Endothelial cell (in vitro differentiated cells): ENCODE data around the gene MMAB. TPM values are rescaled to one million over a fixed set of nuclear protein-coding genes. Genes with fewer than 3 reads are reported as not detected.

Experiments used
- DNase-seq: peaks from one replicate; pipeline ENCODE4 v3.0.0; 2021; ENCODE audit warnings: low spot score
- H3K27ac Mint-ChIP-seq: one replicate; pipeline ENCODE4 v1.8.0; 2021; ENCODE audit warnings: mixed read lengths, inconsistent platforms; ENCODE audit not compliant: unreplicated experiment
- H3K27me3 Mint-ChIP-seq: one replicate; pipeline ENCODE4 v1.8.0; 2021; ENCODE audit warnings: mild to moderate bottlenecking, moderate library complexity, mixed read lengths, inconsistent platforms; ENCODE audit not compliant: unreplicated experiment
- H3K36me3 Mint-ChIP-seq: one replicate; pipeline ENCODE4 v1.8.0; 2021; ENCODE audit warnings: mild to moderate bottlenecking, low read depth, mixed read lengths, inconsistent platforms; ENCODE audit not compliant: unreplicated experiment
- H3K4me1 Mint-ChIP-seq: one replicate; pipeline ENCODE4 v1.8.0; 2021; ENCODE audit warnings: mild to moderate bottlenecking, mixed read lengths, inconsistent platforms; ENCODE audit not compliant: unreplicated experiment
- H3K4me3 Mint-ChIP-seq: one replicate; pipeline ENCODE4 v1.8.0; 2021; ENCODE audit warnings: mild to moderate bottlenecking, mixed read lengths, inconsistent platforms; ENCODE audit not compliant: unreplicated experiment
- H3K9me3 Mint-ChIP-seq: one replicate; pipeline ENCODE4 v1.8.0; 2021; ENCODE audit warnings: mixed read lengths, inconsistent platforms; ENCODE audit not compliant: unreplicated experiment
- total RNA-seq: library from RNA; stranded (reverse); fragmentation: NEBNext Ultra II Directional; extraction: Animal tissue kit (Norgen Biotek cat#: 25700); gene quantifications from one replicate; pipeline ENCODE4 v1.2.1, GENCODE V29; 2021; ENCODE audit not compliant: unreplicated experiment
- TF ChIP-seq, protein P1 (sequence below): fragments of 200-600 bp; sonication (generic); IDR thresholded peaks from one replicate; pipeline ENCODE4 v1.5.0; 2021; ENCODE audit warnings: antibody characterized with exemption; ENCODE audit not compliant: unreplicated experiment

MMAB gene
- total RNA-seq, 1 donor from 2014 or later = 41.6 TPM

DNA sequence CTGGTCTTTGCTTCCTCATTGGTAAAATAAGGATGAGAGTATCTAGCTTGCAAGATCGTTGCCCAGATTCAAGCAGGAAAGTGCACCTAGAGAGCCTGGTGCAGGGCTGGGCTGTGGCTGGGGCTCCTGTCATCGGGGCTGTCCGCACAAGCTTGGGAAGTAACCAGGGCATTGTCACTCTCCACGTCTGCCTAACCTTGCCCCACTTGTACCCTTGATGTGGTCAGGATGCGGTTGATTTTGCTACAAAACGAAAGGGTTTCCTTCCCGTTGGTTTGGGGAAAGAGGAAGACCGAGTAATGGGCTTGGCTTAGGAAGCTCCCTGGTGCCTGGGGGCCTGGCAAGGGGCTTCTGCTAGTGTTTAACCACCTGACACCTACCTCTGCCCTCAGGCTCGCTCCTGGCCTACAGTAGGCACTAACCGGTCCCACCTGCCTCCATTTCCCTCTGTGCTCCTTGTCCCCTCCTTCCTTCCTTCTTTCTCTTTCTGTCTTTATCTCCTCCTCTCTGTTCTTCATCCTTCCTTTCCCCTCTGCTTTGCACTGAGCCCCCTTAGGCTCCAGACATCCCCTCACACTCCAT is 22.1 kb upstream of the MMAB start:
- no peak for DNase-seq
- Mint-ChIP-seq H3K27ac (no peak overlapping the region), H3K9me3 (no peaks in the 10 kb centered on the region), H3K36me3 (peaks cover 18% of the 10 kb centered on the region), H3K27me3 (peaks cover 3% of the 10 kb centered on the region), H3K4me1 (peaks cover 12% of the 10 kb centered on the region), H3K4me3 (no peak overlapping the region)
- TF ChIP-seq, protein P1, sequence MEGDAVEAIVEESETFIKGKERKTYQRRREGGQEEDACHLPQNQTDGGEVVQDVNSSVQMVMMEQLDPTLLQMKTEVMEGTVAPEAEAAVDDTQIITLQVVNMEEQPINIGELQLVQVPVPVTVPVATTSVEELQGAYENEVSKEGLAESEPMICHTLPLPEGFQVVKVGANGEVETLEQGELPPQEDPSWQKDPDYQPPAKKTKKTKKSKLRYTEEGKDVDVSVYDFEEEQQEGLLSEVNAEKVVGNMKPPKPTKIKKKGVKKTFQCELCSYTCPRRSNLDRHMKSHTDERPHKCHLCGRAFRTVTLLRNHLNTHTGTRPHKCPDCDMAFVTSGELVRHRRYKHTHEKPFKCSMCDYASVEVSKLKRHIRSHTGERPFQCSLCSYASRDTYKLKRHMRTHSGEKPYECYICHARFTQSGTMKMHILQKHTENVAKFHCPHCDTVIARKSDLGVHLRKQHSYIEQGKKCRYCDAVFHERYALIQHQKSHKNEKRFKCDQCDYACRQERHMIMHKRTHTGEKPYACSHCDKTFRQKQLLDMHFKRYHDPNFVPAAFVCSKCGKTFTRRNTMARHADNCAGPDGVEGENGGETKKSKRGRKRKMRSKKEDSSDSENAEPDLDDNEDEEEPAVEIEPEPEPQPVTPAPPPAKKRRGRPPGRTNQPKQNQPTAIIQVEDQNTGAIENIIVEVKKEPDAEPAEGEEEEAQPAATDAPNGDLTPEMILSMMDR = no peak

- no peak overlapping the region for H3K4me3 Mint-ChIP-seq
- DNase-seq = no peak
- no peaks in the 10 kb centered on the region for H3K9me3 Mint-ChIP-seq
- H3K4me1 Mint-ChIP-seq = peaks cover 12% of the 10 kb centered on the region
- H3K36me3 Mint-ChIP-seq = peaks cover 22% of the 10 kb centered on the region
- H3K27ac Mint-ChIP-seq = no peak overlapping the region
- peaks cover 3% of the 10 kb centered on the region for H3K27me3 Mint-ChIP-seq
- TF ChIP-seq, protein P1 = no peak
These were observed 21.4 kb upstream of the MMAB start for GRCh38 chr12:109594556-109595317.

DNA sequence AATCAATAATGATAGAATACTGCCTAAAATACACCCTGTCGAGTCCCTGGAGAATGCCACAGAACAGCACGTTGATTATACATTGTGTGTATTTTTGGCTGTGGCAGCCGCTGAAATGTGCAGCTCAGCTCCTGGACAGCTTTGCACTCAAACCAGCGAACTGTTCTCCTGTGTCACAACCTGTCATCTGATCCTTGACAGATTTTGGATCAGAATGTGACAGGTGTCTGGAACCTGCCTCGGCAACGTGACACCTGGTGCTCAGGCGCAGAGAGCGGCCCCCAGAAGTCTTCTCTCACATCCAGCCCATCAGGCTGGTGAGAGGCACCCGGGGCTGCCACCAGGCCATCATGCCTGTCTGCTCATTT is 19.6 kb upstream of the MMAB start:
- Mint-ChIP-seq H3K27ac (no peak overlapping the region), H3K27me3 (peaks cover 8% of the 10 kb centered on the region), H3K9me3 (no peaks in the 10 kb centered on the region), H3K4me3 (no peak overlapping the region), H3K36me3 (peaks cover 28% of the 10 kb centered on the region), H3K4me1 (peaks cover 8% of the 10 kb centered on the region)
- no peak for DNase-seq
- TF ChIP-seq, protein P1 = no peak

DNA sequence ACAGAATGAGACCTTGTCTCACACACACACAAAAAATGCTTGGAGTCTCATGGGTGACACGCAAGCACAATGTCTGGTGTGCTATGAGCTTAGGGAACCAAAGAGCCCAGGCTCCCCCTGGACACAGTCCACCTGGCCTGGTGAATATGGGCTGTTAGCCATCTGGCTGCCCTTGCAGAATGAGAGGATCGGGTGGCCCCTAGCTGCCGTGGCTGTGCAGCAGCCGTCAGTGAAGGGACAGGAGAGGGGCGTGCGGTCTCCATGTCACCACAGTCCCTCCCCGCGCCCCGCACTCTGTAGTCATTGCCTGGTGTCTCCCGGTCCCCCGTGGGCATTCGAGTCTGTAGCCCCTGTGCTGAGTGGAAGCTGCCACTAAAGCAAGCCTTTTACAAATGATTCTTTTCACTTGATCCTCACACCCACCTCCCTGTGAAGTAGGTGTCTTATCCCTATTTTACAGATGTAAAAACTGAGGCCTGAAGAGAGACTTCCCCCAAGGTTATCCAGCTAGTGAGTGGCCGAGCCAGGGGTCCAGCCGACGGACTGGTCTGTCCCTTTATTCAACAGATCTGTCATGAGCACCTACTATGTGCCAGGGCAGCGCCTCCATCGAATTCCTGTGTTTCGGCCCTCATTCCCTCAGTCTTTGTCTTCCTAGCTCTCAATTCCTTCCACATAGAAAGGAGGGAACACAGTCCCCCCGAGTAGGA is 19.0 kb upstream of the MMAB start:
- Mint-ChIP-seq H3K27ac (no peak overlapping the region), H3K4me3 (peak overlapping the region; percentile 71), H3K4me1 (peaks cover 4% of the 10 kb centered on the region), H3K27me3 (peaks cover 8% of the 10 kb centered on the region), H3K9me3 (no peaks in the 10 kb centered on the region), H3K36me3 (peaks cover 30% of the 10 kb centered on the region)
- TF ChIP-seq, protein P1 = no peak
- DNase-seq = no peak

DNA sequence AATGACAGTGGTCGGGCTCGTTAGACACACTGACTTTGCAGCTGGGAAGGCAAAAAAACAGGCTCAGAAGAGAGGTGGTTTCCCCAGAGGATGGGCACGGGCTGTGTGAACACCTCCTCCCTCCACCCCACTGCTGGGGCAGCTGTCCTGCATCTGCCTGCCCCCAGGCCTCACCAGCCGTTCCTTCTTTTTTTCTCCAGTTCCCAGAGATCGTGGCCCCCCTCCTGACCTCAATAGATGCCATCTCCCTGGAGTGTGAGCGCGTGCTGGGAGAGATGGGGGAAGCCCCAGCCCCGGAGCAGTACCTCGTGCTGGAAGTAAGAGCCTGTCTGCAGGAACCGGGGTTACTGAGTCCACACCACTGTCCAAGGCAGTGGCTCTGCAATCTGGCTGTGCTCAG is 17.7 kb upstream of the MMAB start:
- no peak overlapping the region for H3K4me3 Mint-ChIP-seq
- TF ChIP-seq, protein P1 = no peak
- H3K9me3 Mint-ChIP-seq = no peaks in the 10 kb centered on the region
- no peak for DNase-seq
- no peaks in the 10 kb centered on the region for H3K4me1 Mint-ChIP-seq
- H3K36me3 Mint-ChIP-seq = peaks cover 25% of the 10 kb centered on the region
- peaks cover 8% of the 10 kb centered on the region for H3K27me3 Mint-ChIP-seq
- H3K27ac Mint-ChIP-seq = no peak overlapping the region
